GM23248 (cell line): ENCODE data around the gene CMAS. TPM values are rescaled to one million over a fixed set of nuclear protein-coding genes. Genes with fewer than 3 reads are reported as not detected.

Source experiments
- DNase-seq: peaks from one replicate; pipeline ENCODE4 v3.0.0-alpha.2; 2015
- H2AFZ ChIP-seq: fragments of 200-600 bp; sonication (generic); 2 replicates; pipeline ENCODE4 v1.6.1; 2016; ENCODE audit warnings: antibody characterized with exemption
- H3F3A ChIP-seq: fragments of 200-600 bp; sonication (generic); 2 replicates; pipeline ENCODE4 v1.6.1; 2016; ENCODE audit warnings: mild to moderate bottlenecking, antibody characterized with exemption, mixed run types; ENCODE audit not compliant: insufficient read depth
- H3K27ac ChIP-seq: fragments of 200-600 bp; sonication (generic); 2 replicates; pipeline ENCODE4 v1.5.1; 2016; ENCODE audit warnings: mild to moderate bottlenecking
- H3K27me3 ChIP-seq: fragments of 200-600 bp; sonication (generic); replicated peaks from 2 replicates; pipeline ENCODE4 v1.6.1; 2016; ENCODE audit warnings: mild to moderate bottlenecking; ENCODE audit not compliant: insufficient read depth
- H3K36me3 ChIP-seq: fragments of 200-600 bp; sonication (generic); 2 replicates; pipeline ENCODE4 v1.6.1; 2016; ENCODE audit warnings: low read depth, mild to moderate bottlenecking
- H3K4me1 ChIP-seq: fragments of 200-600 bp; sonication (generic); 2 replicates; pipeline ENCODE4 v1.6.1; 2016; ENCODE audit warnings: mild to moderate bottlenecking; ENCODE audit not compliant: insufficient read depth
- H3K4me2 ChIP-seq: fragments of 200-600 bp; sonication (generic); one replicate; pipeline ENCODE4 v1.6.1; 2016; ENCODE audit warnings: mild to moderate bottlenecking; ENCODE audit not compliant: unreplicated experiment
- H3K4me3 ChIP-seq: fragments of 200-600 bp; sonication (generic); 2 replicates; pipeline ENCODE4 v1.5.1; 2016; ENCODE audit warnings: mild to moderate bottlenecking
- H3K79me2 ChIP-seq: fragments of 200-600 bp; sonication (generic); 2 replicates; pipeline ENCODE4 v1.6.1; 2016; ENCODE audit warnings: mild to moderate bottlenecking; ENCODE audit not compliant: insufficient read depth
- H3K9ac ChIP-seq: fragments of 200-600 bp; sonication (generic); 2 replicates; pipeline ENCODE4 v1.6.1; 2016; ENCODE audit warnings: mild to moderate bottlenecking
- H3K9me2 ChIP-seq: fragments of 200-600 bp; sonication (generic); 2 replicates; pipeline ENCODE4 v1.6.1; 2016; ENCODE audit warnings: mixed run types, mild to moderate bottlenecking, moderate library complexity; ENCODE audit not compliant: insufficient read depth
- H3K9me3 ChIP-seq: fragments of 200-600 bp; sonication (generic); one replicate; pipeline ENCODE4 v1.6.1; 2017; ENCODE audit warnings: low read depth
- H4K20me1 ChIP-seq: fragments of 200-600 bp; sonication (generic); 2 replicates; pipeline ENCODE4 v1.6.0; 2016; ENCODE audit not compliant: insufficient read depth
- EZH2 ChIP-seq: fragments of 200-600 bp; sonication (generic); IDR thresholded peaks from 2 replicates; pipeline ENCODE4 v1.6.1; 2018; ENCODE audit warnings: antibody characterized with exemption, mild to moderate bottlenecking; ENCODE audit not compliant: insufficient read depth, poor library complexity, severe bottlenecking
- EZH2phosphoT487 ChIP-seq: fragments of 200-600 bp; sonication (generic); IDR thresholded peaks from 2 replicates; pipeline ENCODE4 v1.6.1; 2018; ENCODE audit warnings: antibody characterized with exemption, moderate library complexity, mild to moderate bottlenecking, low read depth; ENCODE audit not compliant: insufficient read depth
- WGBS, 2 experiments: methylation state at CpG; one replicate each; pipeline ENCODE4 v1.1.6; 2015 to 2017; ENCODE audit warnings: low lambda C conversion rate in 2 of 2, low coverage in 1 of 2; ENCODE audit errors: missing lambda C conversion rate in 2 of 2; 5-methylcytosine and 5-hydroxymethylcytosine counted together
- in situ Hi-C: fragments of 300-500 bp; cut with MboI; formaldehyde crosslinking; loops from 2 replicates; pipeline ENCODE4 v1.15.0; 2020
- polyA plus RNA-seq: library from polyadenylated mRNA; unstranded; fragments of >200 nt; fragmentation: Nextera tagmentation; extraction: Ambion mirVana; gene quantifications from 2 replicates; pipeline ENCODE4 v1.2.1, GENCODE V29; 2016
- total RNA-seq: library from RNA; depleted of rRNA; stranded (reverse); fragments of >200 nt; shearing (Covaris generic); gene quantifications from 2 replicates; pipeline ENCODE4 v1.2.3, GENCODE V29; 2014

Gene CMAS
- total and polyA plus RNA-seq, 2 experiments from 2014 or later: 30.4 to 61.3 TPM

GRCh38 chr12:22066310-22066709 is 20.3 kb downstream of the CMAS start:
- peaks cover 39% of the 10 kb centered on the region for H3K36me3 ChIP-seq
- no peak overlapping the region for H3K4me3 ChIP-seq
- no peak for DNase-seq
- WGBS, 2 experiments: 96 to 99% methylated on average over 2 of the region's 2 CpGs
- H3K4me2 ChIP-seq: no peak overlapping the region
- no peaks in the 10 kb centered on the region for H3K4me1 ChIP-seq
- H3K27ac ChIP-seq: no peak overlapping the region
- no peak overlapping the region for H2AFZ ChIP-seq
- TF ChIP-seq EZH2phosphoT487 (no peak), EZH2 (no peak)
- no peaks in the 10 kb centered on the region for H3K27me3 ChIP-seq
- H3K9me2 ChIP-seq: no peaks in the 10 kb centered on the region
- H3K9ac ChIP-seq: no peak overlapping the region
- in situ Hi-C loops: no loop called here
- no peaks in the 10 kb centered on the region for H3K79me2 ChIP-seq
- no peaks in the 10 kb centered on the region for H4K20me1 ChIP-seq
- no peaks in the 10 kb centered on the region for H3F3A ChIP-seq
- H3K9me3 ChIP-seq: no peaks in the 10 kb centered on the region

GRCh38 chr12:22069851-22070250 is 23.8 kb downstream of the CMAS start:
- H3K27ac ChIP-seq: no peak overlapping the region
- H3F3A ChIP-seq: no peaks in the 10 kb centered on the region
- no peak overlapping the region for H3K4me3 ChIP-seq
- H3K27me3 ChIP-seq: no peaks in the 10 kb centered on the region
- in situ Hi-C loops: no loop called here
- WGBS, 2 experiments: 92 to 94% methylated on average over 1 of the region's 1 CpG
- no peak overlapping the region for H3K9ac ChIP-seq
- H2AFZ ChIP-seq: no peak overlapping the region
- no peaks in the 10 kb centered on the region for H3K4me1 ChIP-seq
- H3K79me2 ChIP-seq: no peaks in the 10 kb centered on the region
- peaks cover 12% of the 10 kb centered on the region for H3K36me3 ChIP-seq
- TF ChIP-seq EZH2 (no peak), EZH2phosphoT487 (no peak)
- H3K9me3 ChIP-seq: no peaks in the 10 kb centered on the region
- no peak overlapping the region for H3K4me2 ChIP-seq
- no peaks in the 10 kb centered on the region for H3K9me2 ChIP-seq
- no peaks in the 10 kb centered on the region for H4K20me1 ChIP-seq
- DNase-seq: no peak

GRCh38 chr12:22082190-22082701 is 36.2 kb downstream of the CMAS start:
- Histone ChIP-seq H3K4me2 (no peak overlapping the region), H2AFZ (peak overlapping the region; percentile 35; the same call in 1 of the 2 replicates), H3K9ac (no peak overlapping the region), H4K20me1 (no peaks in the 10 kb centered on the region), H3K9me2 (no peaks in the 10 kb centered on the region), H3K36me3 (no peaks in the 10 kb centered on the region), H3K9me3 (no peaks in the 10 kb centered on the region), H3K27ac (no peak overlapping the region), H3K4me3 (no peak overlapping the region), H3K4me1 (no peaks in the 10 kb centered on the region), H3K27me3 (0 out of 2 replicates have a peak, but pooled peaks cover 4% of the 10 kb centered on the region), H3F3A (no peaks in the 10 kb centered on the region), H3K79me2 (no peaks in the 10 kb centered on the region)
- DNase-seq: no peak
- in situ Hi-C loops: loop anchor here (5.0 kb wide), 1 partner anchor 370 kb away; no protein-coding TSS in a partner anchor
- 78 to 79% methylated on average over 10 of the region's 10 CpGs for WGBS, 2 experiments
- TF ChIP-seq EZH2 (no peak), EZH2phosphoT487 (no peak)

- H3F3A ChIP-seq: no peaks in the 10 kb centered on the region
- no peak overlapping the region for H3K9ac ChIP-seq
- H3K79me2 ChIP-seq: no peaks in the 10 kb centered on the region
- TF ChIP-seq EZH2: no peak
- no peak overlapping the region for H2AFZ ChIP-seq
- peak; percentile 50 for DNase-seq
- H3K9me3 ChIP-seq: no peaks in the 10 kb centered on the region
- no peak overlapping the region for H3K4me3 ChIP-seq
- no peaks in the 10 kb centered on the region for H4K20me1 ChIP-seq
- H3K27ac ChIP-seq: no peak overlapping the region
- H3K4me2 ChIP-seq: no peak overlapping the region
- no peaks in the 10 kb centered on the region for H3K36me3 ChIP-seq
- H3K27me3 ChIP-seq: 0 out of 2 replicates have a peak, but pooled peaks cover 9% of the 10 kb centered on the region
- H3K9me2 ChIP-seq: no peaks in the 10 kb centered on the region
- no peaks in the 10 kb centered on the region for H3K4me1 ChIP-seq
- in situ Hi-C loops: loop anchor here (5.0 kb wide), 1 partner anchor 369 kb away; no protein-coding TSS in a partner anchor
Measured at GRCh38 chr12:22083167-22083566, 37.1 kb downstream of the CMAS start.

GRCh38 chr12:22084852-22085251 is 38.8 kb downstream of the CMAS start:
- TF ChIP-seq EZH2phosphoT487 (no peak), EZH2 (no peak)
- no peak overlapping the region for H3K4me2 ChIP-seq
- H3K9me3 ChIP-seq: no peaks in the 10 kb centered on the region
- no peak overlapping the region for H3K27ac ChIP-seq
- DNase-seq: no peak
- H3K36me3 ChIP-seq: no peaks in the 10 kb centered on the region
- no peaks in the 10 kb centered on the region for H3F3A ChIP-seq
- H2AFZ ChIP-seq: no peak overlapping the region
- no peaks in the 10 kb centered on the region for H4K20me1 ChIP-seq
- H3K9me2 ChIP-seq: no peaks in the 10 kb centered on the region
- 63 to 88% methylated on average over 1 of the region's 1 CpG for WGBS, 2 experiments
- H3K9ac ChIP-seq: no peak overlapping the region
- H3K4me3 ChIP-seq: no peak overlapping the region
- no peaks in the 10 kb centered on the region for H3K4me1 ChIP-seq
- in situ Hi-C loops: loop anchor here (5.0 kb wide), 1 partner anchor 367 kb away; no protein-coding TSS in a partner anchor
- H3K79me2 ChIP-seq: no peaks in the 10 kb centered on the region
- H3K27me3 ChIP-seq: 0 out of 2 replicates have a peak, but pooled peaks cover 12% of the 10 kb centered on the region
